GM19043 (cell line): ENCODE data around the gene SNX27.

Experiments
- ATAC-seq: cut with Tn5 transposase; IDR thresholded peaks from one replicate; pipeline ENCODE4 v1.9.1; 2021; ENCODE audit warnings: low read depth; ENCODE audit not compliant: unreplicated experiment

SNX27 gene

GRCh38 chr1:151693057-151693651 lies 81.3 kb downstream of the SNX27 start:
- no peak for ATAC-seq

GRCh38 chr1:151701515-151701914 lies 89.7 kb downstream of the SNX27 start:
- ATAC-seq = no peak

GRCh38 chr1:151702936-151703335 lies 91.1 kb downstream of the SNX27 start:
- ATAC-seq = no peak

- no peak for ATAC-seq
These were observed 92.0 kb downstream of the SNX27 start for GRCh38 chr1:151703813-151704212.

DNA sequence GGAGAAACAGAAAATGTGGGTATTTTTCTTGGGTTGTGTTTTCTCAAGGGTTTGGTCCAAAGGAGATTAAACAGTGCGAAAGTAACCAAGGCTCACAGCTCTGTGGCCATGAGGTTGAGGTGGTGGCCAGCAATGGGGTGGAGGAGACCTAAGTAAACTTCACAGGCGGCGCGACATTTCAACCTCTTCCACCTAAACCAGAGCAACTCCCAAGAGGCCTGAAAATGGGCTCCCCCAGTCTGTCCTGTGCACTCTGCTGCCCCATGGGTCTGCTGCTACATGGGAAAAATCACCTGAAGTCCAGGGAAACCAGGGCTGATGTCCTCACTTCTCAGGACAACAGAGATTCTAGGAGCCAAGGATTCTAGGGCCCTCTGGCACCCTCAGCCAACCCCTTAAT lies 92.4 kb downstream of the SNX27 start:
- ATAC-seq = no peak

- ATAC-seq = no peak
These were observed 93.3 kb downstream of the SNX27 start for GRCh38 chr1:151705146-151705545.

DNA sequence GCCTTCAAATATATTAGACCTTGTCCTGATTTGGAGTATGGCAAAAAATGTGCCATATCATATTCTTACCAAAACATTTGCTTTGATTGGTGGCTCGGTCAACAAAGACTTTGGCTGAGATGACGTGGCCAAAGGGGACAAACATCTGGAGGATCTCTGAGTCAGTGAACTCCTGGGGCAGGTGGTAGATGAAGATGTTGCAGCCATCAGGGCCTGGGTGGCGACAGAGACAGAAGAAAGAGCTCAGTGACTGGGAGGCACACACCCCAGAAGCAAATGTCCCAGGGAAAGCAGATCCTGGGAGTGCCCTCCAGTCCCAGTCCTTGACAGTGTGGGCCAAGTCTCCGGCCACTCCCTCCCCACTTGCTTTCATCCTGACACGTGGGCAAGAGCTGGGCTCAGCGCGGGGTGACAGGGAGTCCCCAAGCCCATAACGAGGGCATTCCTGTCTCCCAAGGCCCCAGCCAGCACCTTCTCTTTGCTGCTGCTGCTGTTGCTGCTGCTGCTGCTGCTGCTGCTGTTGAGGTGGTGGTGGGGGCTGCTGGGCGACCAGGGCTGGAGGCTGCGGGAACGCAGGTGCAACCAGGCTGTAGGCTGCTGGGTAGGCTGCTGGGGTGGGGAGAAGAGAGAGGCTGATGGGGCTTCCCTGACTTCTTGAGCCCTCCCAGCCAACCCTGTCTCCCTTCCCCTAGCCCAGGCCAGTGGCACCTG lies 94.1 kb downstream of the SNX27 start:
- ATAC-seq = no peak

DNA sequence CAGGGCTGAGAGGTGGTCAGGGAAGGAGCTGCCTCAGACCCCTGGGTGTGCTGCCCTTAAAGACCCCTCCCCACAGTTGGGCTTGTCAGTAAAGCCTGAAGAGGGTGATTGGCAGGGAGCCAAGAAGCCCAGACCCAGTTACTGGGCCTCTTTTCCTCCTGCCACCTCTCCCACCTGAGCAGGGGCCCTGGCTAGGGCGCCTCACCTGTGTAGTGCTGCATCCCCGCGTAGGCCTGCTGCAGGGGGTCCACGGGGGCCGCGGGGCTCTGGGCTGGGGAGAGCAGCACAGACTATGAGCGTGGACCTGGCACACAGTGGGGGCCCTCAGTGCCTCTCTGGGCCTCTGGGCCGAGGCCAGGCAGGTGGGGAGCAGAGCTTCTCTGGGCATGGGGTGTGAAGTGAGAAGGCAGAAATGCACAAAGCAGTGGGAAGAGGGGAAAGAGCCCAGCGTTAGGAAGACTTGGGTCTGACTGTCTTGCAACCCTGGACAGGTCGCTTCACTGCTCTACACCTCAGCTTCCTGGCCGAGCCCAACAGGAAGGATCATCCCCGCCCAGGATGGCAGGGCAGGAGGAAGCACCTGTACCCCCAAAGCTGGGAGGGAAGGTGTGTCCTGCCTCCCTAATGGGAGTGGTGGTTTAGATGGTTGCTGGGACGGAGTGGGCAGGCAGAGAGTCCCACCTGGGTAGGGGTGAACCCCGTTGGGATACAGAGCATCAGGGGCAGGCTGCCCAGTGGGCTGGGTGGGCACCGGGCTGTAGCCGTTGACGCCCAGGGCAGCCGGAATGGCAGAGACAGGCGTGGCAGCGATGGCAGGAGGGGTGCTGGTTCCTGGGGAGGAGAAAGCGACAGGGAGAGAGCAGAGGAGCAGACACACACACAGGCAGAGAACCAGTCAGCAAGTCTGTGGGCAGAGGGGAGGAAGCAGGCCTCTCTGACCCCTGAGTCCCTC lies 94.9 kb downstream of the SNX27 start:
- no peak for ATAC-seq

DNA sequence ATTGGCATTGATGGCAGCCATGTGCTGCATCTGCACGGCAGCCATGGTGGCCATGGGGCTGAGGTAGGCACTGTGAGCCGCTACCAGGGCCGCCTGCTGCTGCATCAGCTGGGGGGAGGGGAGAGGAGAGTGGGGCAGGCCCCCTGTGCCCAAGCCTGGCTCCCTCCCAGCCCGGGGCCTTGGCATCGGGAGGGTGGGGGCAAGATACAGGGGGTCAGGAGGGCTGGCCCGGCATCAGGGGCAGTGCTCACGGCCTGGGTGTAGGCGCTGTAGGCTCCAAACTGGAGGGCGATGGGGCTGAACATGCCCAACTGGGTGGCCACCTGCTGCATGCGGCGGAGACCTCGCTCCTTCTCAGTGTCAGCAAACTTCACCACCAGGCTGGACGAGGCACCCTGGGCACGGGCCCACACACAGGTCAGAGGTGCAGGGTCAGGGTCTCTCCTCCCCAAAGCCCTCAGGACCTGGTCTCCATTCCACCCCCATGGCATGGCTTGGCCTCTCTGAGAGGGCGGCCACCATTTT lies 95.8 kb downstream of the SNX27 start:
- ATAC-seq = no peak

GRCh38 chr1:151708891-151709290 lies 97.0 kb downstream of the SNX27 start:
- ATAC-seq = no peak

DNA sequence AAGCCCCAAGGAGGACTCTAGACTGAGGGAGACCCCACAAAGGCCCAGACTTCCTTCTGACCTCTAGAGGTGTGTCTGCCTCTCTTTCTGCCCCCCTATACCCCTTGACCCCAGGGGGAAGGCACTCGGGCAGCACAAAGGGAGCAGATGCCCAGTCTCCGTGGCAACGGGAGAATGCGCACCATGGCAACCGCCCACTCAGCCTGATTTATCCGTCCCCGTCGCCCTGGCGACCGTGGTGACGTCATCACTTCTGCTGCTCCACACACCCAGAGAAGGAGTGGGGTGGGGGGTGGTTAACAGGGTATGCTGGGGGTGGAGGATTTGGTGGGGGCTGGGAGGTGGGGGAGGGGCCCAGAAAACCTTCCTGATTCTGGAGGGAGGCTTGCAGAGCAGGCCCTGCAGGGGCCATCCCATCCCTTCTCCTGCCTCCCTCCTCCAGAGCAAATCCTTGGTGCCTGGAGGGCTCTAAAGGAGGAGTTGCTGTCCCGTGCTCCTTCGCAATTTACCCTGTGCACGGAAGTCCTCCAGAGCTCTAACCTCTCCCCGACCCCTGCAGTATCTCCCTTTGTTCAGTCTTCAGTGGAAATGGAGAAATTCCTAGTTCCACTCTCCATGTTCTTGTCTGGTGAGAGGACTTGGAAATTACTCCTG lies 98.5 kb downstream of the SNX27 start:
- ATAC-seq = no peak

DNA sequence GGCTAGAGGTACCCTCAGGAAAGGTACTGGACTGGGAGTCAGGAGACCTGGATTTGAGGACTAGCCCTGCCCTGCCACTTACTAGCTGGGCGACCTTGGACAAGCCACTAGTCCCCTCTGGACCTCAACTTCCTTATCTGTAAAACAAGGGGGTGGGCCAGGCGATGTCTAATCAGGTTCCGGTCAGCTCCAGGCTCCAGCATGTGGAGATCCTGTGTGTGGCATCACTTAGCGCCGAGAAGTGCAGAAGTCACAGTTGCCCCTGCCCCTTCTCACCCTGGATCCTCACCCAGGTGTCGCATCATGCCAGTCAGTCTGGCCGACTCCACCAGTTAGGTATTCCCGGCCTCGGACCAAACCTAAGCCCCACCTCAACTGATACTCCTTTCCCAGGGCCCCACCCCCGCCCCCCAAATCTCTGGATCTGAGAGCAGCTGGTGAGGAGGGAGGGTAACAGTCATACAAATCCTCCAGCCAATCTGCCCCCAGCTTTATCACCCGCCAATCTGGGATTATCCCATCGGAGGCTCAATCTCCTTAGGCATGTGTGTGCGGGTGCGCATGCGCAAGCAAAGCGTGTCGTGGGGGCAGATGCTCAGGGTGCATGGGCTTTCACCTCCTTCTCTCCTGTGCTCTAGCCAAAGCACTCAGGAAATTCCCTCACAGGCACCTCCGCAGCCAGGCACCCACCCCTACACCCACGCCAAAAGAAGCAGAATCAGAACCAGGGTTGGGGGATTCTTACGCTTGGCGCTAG lies 99.4 kb downstream of the SNX27 start:
- no peak for ATAC-seq

DNA sequence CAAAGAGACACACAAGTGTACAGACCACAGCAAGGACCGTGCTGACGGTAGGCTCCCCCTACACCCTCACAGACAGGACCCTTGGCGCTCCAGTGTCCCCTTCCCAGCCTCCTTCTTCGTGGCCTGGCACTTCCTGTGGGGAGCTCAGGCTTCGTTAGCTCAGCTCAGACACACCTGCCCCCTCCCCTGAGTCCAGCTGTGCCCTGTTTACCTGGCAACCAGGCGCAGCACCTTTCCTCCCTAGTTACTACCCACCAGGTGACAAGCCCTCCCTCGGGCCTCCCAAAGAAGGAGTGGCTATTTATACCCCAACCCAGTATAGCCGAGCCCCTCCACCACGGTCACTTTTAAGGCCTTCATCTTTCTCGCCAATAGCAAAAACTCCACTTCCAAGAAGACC lies 100.1 kb downstream of the SNX27 start:
- ATAC-seq = no peak

- ATAC-seq = no peak
These were observed 101.2 kb downstream of the SNX27 start for GRCh38 chr1:151713044-151713443.

GRCh38 chr1:151713874-151714273 lies 102.0 kb downstream of the SNX27 start:
- no peak for ATAC-seq

- ATAC-seq = no peak
These were observed 103.2 kb downstream of the SNX27 start for GRCh38 chr1:151714820-151715725.

DNA sequence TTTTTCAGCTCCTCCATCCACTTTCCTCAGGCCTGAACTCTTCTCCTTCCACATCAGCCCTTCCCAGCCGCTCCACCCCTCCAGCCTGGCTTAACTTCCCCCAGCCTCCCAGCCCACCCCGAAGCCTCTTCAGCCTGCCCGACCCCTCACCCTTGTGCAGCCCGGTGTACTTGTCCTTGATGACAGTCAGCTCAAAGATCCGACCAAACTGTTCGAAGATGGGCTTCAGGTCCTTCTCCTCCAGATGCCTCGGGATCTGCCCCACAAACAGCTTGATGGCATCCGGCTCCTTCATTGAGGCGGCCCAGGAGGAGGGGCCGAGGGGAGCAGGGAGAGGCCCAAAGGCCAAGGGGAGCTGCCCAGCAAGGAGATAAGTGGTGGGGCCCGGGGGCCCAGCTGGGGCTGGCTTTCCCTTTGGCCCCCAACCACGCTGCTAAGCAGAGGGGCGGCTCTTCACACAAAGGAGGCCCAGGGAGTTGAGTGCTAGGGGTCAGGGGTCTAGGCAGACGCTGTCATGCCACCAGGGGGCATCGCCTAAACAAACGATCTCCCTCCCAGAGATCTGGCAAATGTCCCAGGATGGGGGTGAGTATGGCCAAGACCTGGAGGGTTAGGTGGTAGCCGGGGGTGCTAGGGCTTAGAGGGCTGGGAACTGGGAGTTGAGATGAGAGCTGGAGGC lies 104.0 kb downstream of the SNX27 start:
- ATAC-seq = no peak

DNA sequence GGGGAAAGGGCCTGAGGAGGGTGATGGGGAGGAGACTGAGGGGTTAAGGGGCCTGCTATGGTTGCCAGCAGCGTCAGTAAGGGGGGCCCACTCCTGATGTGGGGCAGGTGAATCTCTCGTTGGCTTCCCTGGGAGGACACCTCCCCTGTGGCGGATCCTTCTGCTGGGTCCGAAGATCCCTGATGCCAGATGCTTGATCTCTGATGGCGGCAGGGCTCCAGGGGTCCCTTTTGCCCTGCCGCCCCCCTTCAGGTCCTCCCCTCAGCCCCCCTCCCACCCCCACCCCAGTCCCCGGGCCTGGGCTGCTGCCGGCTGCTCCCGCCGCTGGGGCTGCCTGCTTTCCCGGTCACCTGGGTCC lies 104.5 kb downstream of the SNX27 start:
- no peak for ATAC-seq
